T-helper 17 cell (primary cell): ENCODE data around the gene CCAR1. TPM values are rescaled to one million over a fixed set of nuclear protein-coding genes. Genes with fewer than 3 reads are reported as not detected.
"Not testable (repeated sequence)": the region's sequence is repeated elsewhere in the genome, so short reads cannot be mapped to it uniquely, and the experiment has no call there.

Experiments used
- ATAC-seq: fragments of 150-1000 bp; cut with Tn5 transposase; 2 replicates; pipeline ENCODE4 v1.10.0; 2021; ENCODE audit warnings: mild to moderate bottlenecking, moderate library complexity
- DNase-seq, 3 donors: peaks; one replicate each; pipeline versions ENCODE4 v3.0.0 to v3.0.0-alpha.2; 2020 to 2021
- H3K9me3 ChIP-seq: one replicate; pipeline ENCODE4 v1.7.0; 2013; ENCODE audit warnings: low read length, mild to moderate bottlenecking; ENCODE audit not compliant: control insufficient read depth, poor library complexity, severe bottlenecking
- H3K27ac Mint-ChIP-seq: one replicate; pipeline ENCODE4 v1.8.0; 2022; ENCODE audit warnings: mild to moderate bottlenecking, moderate library complexity, mixed read lengths
- H3K27me3 Mint-ChIP-seq: one replicate; pipeline ENCODE4 v1.8.0; 2022; ENCODE audit warnings: mixed read lengths
- H3K36me3 Mint-ChIP-seq: one replicate; pipeline ENCODE4 v1.8.0; 2022; ENCODE audit warnings: low read depth, mixed read lengths
- H3K4me1 Mint-ChIP-seq: one replicate; pipeline ENCODE4 v1.8.0; 2022; ENCODE audit warnings: mild to moderate bottlenecking, mixed read lengths
- H3K4me3 Mint-ChIP-seq: one replicate; pipeline ENCODE4 v1.8.0; 2022; ENCODE audit warnings: mild to moderate bottlenecking, moderate library complexity, mixed read lengths
- total RNA-seq, 4 donors: library from RNA in 2 of 4; stranded (reverse) in 2 of 4; gene quantifications; one replicate each; pipeline ENCODE4 v1.2.3 and lab custom pipeline; 2022 to 2026

CCAR1 gene
- total RNA-seq, 2 donors from 2014 or later = 69.6 to 71.5 TPM

DNA sequence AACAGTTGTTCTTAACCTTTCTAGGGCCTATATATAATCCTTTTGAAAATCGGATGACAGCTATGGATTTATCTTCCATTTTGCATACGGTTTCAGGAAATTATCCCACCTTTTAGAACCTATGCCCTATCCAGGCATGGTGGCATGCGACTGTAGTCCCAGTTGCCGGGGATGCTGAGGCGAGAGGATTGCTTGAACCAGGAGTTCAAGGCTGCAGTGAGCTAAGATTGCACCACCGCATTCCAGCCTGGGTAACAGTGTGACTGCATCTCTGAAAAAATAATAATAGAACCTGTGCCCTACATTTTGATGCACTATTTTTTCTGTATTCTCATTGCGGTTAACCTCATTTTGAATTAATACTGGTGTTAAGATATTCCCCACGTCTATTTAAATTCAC is 11.6 kb downstream of the CCAR1 start:
- no peak for ATAC-seq
- Mint-ChIP-seq H3K27ac (no peak overlapping the region), H3K4me1 (peaks cover 12% of the 10 kb centered on the region), H3K27me3 (no peaks in the 10 kb centered on the region), H3K4me3 (no peak overlapping the region), H3K36me3 (peaks cover 11% of the 10 kb centered on the region)
- H3K9me3 ChIP-seq = no peaks in the 10 kb centered on the region
- no peak for DNase-seq

DNA sequence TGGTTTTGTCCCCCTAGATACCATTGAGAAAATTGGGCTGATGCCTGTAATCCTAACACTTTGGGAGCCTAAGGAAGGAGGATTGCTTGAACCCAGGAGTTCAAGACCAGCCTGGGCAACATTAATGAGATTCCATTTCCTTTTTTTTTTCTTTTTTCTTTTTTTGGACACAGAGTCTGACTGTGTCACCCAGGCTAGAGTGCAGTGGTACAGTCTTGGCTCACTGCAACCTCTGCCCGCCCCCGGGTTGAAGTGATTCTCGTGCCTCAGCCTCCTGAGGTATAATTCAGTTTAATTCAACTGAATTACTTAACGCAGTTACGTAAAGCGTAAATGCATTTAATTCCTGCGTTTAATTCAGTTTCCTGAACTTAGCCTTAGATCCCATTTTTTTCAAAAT is 13.3 kb downstream of the CCAR1 start:
- no peaks in the 10 kb centered on the region for H3K9me3 ChIP-seq
- DNase-seq = no peak
- Mint-ChIP-seq H3K27ac (no peak overlapping the region), H3K27me3 (no peaks in the 10 kb centered on the region), H3K4me1 (peaks cover 9% of the 10 kb centered on the region), H3K4me3 (no peak overlapping the region), H3K36me3 (peaks cover 8% of the 10 kb centered on the region)
- no peak for ATAC-seq

DNA sequence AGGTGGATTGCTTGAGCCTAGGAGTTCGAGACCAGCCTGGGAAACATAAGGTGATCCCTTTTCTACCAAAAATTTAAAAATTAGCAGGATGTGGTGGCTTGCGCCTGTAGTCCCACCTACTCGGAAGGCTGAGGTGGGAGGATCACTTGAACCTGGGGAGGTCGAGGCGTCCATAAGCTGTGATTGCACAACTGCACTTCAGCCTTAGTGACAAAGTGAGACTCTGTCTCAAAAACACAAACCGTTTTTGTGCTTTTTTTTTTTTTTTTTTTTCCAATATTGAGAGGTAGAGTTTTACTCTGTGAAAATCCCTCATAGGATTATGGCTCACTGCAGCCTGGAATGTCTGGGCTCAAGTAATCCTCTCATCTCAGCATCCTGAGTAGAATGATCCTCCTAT is 14.1 kb downstream of the CCAR1 start:
- H3K27me3 Mint-ChIP-seq = no peaks in the 10 kb centered on the region
- no peak overlapping the region for H3K27ac Mint-ChIP-seq

DNA sequence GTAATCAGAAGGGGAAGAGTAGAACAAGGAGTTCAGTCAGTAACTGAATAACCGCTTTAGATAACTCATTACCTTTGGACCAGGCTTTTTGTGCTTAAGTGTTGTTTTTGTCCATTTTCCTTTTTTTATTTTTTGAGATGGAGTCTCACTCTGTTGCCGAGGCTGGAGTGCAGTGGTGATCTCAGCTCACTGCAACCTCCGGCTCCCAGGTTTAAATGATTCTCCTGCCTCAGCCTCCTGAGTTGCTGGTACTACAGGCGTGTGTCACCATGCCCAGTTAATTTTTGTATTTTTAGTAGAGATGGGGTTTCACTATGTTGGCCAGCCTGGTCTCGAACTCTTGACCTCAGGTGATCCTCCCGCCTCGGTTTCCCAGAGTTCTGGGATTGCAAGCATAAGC is 14.7 kb downstream of the CCAR1 start:
- not testable (repeated sequence) for ATAC-seq, H3K36me3 Mint-ChIP-seq, H3K27ac Mint-ChIP-seq, H3K4me3 Mint-ChIP-seq, H3K4me1 Mint-ChIP-seq, H3K9me3 ChIP-seq, DNase-seq, H3K27me3 Mint-ChIP-seq

More for the DNA sequence above, 14.1 kb downstream of the CCAR1 start:
- no peak for ATAC-seq
- peaks cover 9% of the 10 kb centered on the region for H3K4me1 Mint-ChIP-seq
- DNase-seq = no peak
- H3K9me3 ChIP-seq = no peaks in the 10 kb centered on the region
- peaks cover 8% of the 10 kb centered on the region for H3K36me3 Mint-ChIP-seq
- H3K4me3 Mint-ChIP-seq = no peak overlapping the region

DNA sequence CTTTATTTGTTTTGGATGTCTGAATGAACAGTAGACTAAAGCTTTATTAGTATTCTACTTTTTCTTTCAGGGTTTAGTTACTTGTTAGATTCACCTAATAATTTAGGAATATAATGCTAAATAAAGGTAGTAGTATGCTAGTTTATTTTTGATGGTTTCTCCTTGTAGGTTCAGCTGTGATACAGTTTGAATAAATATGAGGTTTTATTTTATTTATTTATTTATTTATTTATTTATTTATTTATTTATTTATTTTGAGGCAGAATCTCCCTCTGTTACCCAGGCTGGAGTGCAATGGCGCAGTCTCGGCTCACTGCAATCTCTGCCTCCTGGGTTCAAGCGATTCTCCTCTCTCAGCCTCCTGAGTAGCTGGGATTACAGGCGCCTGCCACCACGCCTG is 19.6 kb downstream of the CCAR1 start:
- not testable (repeated sequence) for H3K27ac Mint-ChIP-seq, H3K9me3 ChIP-seq, ATAC-seq, H3K36me3 Mint-ChIP-seq, H3K4me1 Mint-ChIP-seq, H3K27me3 Mint-ChIP-seq, H3K4me3 Mint-ChIP-seq, DNase-seq

DNA sequence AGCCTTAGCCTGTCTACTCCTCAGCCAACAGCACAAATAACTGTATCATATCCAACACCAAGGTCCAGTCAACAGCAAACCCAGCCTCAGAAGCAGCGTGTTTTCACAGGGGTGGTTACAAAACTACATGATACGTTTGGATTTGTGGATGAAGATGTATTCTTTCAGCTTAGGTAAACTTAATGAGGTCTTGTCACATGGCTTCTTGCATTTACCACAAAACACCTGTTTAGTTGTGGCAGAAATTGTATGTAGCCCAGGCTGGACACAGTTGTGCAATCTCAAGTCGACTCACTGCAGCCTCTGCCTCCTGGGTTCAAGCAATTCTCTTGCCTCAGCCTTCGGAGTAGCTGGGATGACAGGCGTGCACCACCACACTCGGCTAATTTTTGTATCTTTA is 21.4 kb downstream of the CCAR1 start:
- no peaks in the 10 kb centered on the region for H3K4me1 Mint-ChIP-seq
- ATAC-seq = no peak
- no peaks in the 10 kb centered on the region for H3K27me3 Mint-ChIP-seq
- H3K4me3 Mint-ChIP-seq = no peak overlapping the region
- no peak for DNase-seq
- H3K27ac Mint-ChIP-seq = no peak overlapping the region
- no peaks in the 10 kb centered on the region for H3K36me3 Mint-ChIP-seq
- H3K9me3 ChIP-seq = no peaks in the 10 kb centered on the region

DNA sequence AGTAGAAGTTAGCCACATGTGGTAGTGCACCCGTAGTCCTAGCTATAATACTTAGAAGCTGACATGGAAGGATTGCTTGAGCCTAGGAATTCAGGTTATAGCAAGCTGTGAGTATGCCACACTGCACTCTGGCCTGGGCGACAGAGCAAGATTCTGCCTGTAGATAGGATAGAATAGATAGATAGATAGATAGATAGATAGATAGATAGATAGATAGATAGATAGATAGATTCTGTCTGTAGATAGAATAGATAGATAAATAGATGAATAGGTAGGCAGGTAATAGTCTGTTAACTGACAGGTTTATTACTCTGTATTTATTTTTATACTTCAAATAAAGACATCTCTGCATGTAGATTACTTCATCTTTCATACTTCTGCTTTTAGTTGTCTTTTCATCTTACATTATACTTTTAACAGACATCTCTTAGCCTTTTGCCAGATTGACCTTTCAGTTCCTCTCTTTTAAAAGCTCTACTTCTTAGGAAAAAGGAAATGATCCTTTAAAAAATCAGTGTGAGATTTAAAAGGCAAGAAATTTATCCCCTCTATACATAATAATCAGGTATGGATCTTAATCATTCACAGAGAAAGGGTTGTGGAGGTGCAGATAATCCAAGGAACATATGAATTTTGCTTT is 31.8 kb downstream of the CCAR1 start:
- no peaks in the 10 kb centered on the region for H3K27me3 Mint-ChIP-seq
- no peak overlapping the region for H3K27ac Mint-ChIP-seq
- H3K4me3 Mint-ChIP-seq = no peak overlapping the region

DNA sequence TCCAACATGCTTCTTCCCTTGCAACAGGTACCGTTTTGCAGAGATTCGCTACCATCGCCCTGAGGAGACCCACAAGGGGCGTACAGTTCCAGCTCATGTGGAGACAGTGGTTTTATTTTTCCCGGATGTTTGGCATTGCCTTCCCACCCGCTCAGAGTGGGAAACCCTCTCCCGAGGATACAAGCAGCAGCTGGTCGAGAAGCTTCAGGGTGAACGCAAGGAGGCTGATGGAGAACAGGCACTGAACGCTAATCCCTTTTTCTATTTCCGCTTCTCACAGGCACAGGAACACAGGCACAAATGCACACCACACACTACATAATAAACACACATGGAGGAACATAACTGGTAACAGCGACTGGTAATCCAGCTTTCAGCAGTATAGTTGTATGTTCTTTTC is 35.2 kb downstream of the CCAR1 start:
- Mint-ChIP-seq H3K27me3 (no peaks in the 10 kb centered on the region), H3K36me3 (peaks cover 4% of the 10 kb centered on the region), H3K27ac (no peak overlapping the region), H3K4me1 (peaks cover 3% of the 10 kb centered on the region), H3K4me3 (no peak overlapping the region)
- H3K9me3 ChIP-seq = no peaks in the 10 kb centered on the region
- no peak for ATAC-seq
- no peak for DNase-seq

More for the DNA sequence above, 31.8 kb downstream of the CCAR1 start:
- ATAC-seq (no peak), DNase-seq (no peak)
- Mint-ChIP-seq H3K4me1 (peaks cover 3% of the 10 kb centered on the region), H3K36me3 (peaks cover 2% of the 10 kb centered on the region)
- H3K9me3 ChIP-seq = no peaks in the 10 kb centered on the region

DNA sequence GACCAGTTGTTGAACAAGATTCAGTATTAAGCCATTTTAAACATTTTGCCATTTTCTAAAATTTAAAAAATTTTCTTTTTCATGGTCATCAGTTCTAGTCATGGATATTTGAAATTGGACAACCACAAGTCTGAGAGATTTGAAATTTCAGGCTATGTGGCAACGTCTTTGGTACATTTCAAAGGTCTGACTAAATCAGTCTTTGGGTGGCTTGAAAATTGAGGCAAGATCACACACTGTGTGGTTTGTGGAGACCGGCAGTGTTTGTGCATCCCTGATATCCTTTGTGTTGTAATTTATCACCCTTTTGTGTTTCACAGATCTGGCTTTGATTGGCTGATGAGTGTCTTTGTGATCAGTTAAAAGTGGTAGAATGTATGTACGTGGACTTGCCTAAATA is 35.7 kb downstream of the CCAR1 start:
- Mint-ChIP-seq H3K4me1 (peaks cover 3% of the 10 kb centered on the region), H3K27me3 (no peaks in the 10 kb centered on the region), H3K27ac (no peak overlapping the region), H3K36me3 (peaks cover 4% of the 10 kb centered on the region), H3K4me3 (no peak overlapping the region)
- no peaks in the 10 kb centered on the region for H3K9me3 ChIP-seq
- ATAC-seq (no peak), DNase-seq (no peak)

DNA sequence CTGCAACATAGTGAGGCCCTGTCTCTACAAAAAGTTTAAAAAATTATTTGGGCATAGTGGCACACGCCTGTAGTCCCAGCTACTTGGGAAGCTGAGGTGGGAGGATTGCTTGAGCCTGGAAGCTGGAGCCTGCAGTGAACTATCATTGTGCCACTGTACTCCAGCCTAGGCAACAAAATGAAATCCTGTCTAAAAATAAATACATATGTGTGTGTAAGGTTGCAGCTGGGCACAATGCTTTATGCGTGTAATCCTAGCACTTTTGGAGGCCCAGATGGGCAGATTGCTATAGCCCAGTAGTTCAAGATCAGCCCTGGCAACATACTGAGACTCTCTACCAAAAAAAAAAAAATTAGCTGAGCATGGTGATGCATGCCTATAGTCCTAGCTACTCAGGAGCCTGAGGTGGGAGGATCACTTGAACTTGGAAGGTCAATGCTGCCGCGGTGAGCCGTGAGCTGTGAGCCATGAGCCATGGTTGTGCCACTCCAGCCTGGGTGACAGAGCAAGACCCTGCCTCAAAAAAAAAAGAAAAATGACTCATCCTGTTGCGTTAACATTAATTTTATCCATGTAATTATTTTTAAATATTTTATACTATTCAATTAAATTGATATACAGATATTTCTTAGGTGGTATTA is 38.3 kb downstream of the CCAR1 start:
- Mint-ChIP-seq H3K36me3 (peaks cover 3% of the 10 kb centered on the region), H3K4me1 (peaks cover 8% of the 10 kb centered on the region), H3K27me3 (no peaks in the 10 kb centered on the region), H3K27ac (no peak overlapping the region), H3K4me3 (no peak overlapping the region)
- H3K9me3 ChIP-seq = no peaks in the 10 kb centered on the region
- DNase-seq (no peak), ATAC-seq (no peak)

DNA sequence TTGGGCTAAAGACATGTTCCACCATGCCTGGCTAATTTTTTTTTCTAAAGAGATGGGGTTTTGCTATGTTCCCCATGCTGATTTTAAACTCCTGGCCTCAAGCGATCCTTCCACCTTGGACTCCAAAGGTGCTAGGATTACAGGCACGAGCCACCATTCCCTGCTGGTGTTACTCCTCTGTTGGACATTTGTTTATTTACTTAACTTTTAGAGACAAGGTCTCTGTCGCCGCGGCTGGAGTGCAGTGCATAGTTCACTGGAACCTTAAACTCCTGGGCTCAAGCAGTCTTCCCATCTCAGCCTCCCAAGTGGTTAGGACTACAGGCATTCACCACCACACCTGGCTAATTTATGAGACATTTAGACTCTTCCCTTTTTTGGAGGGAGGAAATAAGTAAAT is 38.9 kb downstream of the CCAR1 start:
- H3K27me3 Mint-ChIP-seq = no peaks in the 10 kb centered on the region
- DNase-seq (no peak), ATAC-seq (no peak)
- peaks cover 9% of the 10 kb centered on the region for H3K4me1 Mint-ChIP-seq
- H3K4me3 Mint-ChIP-seq = no peak overlapping the region
- peaks cover 3% of the 10 kb centered on the region for H3K36me3 Mint-ChIP-seq
- no peaks in the 10 kb centered on the region for H3K9me3 ChIP-seq
- no peak overlapping the region for H3K27ac Mint-ChIP-seq

DNA sequence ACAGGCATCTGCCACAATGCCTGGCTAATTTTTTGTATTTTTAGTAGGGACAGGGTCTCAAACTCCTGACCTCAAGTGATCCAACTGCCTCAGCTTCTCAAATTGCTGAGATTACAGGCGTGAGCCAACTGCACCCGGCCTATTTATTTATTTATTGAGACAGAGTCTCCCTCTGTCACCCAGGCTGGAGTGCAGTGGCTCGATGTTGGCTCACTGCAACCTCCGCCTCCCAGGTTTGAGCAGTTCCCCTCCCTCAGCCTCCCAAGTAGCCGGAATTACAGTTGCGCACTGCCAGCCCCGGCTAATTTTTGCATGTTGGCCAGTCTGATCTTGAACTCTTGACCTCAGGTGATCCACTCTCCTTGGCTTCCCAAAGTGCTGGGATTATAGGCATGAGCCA is 46.4 kb downstream of the CCAR1 start:
- H3K27me3 Mint-ChIP-seq, H3K36me3 Mint-ChIP-seq: not testable (repeated sequence)

DNA sequence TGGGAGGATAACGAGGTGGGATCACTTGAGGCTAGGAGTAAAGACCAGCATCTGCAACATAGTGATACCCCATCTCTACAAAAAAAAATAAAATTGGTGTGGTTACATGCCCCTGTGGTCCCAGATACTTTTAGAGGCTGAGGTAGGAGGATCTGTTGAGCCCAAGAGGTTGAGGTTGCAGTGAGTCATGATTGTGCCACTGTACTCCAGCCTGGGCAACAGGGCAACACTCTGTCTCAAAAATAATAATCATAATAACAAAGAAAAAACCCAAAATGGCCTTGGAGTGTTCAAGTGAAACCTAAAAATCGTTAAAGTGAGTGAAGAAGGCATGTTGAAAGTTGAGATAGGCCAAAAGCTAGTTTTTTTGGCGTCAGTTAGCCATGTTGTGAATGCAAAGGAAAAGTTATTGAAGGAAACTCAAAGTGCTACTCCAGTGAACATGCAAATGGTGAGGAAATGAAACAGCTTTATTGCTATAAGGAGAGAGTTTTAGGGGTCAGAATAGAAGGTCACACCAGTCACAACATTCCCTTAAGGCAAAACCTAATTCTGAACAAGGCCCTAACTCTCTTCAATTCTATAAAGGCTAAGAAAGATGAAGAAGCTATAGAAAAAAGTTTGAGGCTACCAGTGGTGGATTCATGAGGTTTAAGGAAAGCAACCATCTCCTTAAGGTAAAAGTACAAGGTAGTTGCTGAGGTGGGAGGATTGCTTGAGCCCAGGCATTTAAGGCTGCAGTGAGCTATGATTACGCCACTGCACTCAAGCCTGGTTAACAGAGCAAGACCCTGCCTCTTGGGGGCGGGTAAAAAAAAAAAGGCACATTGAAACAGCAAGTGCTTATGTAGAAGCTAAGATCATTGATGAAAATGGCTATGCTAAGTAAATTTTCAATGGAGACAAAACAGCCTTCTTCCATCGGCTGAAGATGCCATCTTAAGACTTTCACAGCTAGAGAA is 60.9 kb downstream of the CCAR1 start:
- peaks cover 7% of the 10 kb centered on the region for H3K36me3 Mint-ChIP-seq
- H3K27me3 Mint-ChIP-seq = no peaks in the 10 kb centered on the region
- ATAC-seq = no peak
- DNase-seq = no peak
- H3K27ac Mint-ChIP-seq = no peak overlapping the region
- no peaks in the 10 kb centered on the region for H3K9me3 ChIP-seq
- no peaks in the 10 kb centered on the region for H3K4me1 Mint-ChIP-seq
- H3K4me3 Mint-ChIP-seq = no peak overlapping the region

More for the DNA sequence above, 46.4 kb downstream of the CCAR1 start:
- H3K27ac Mint-ChIP-seq, ATAC-seq, H3K4me3 Mint-ChIP-seq, DNase-seq, H3K9me3 ChIP-seq: not testable (repeated sequence)
- peaks cover 14% of the 10 kb centered on the region for H3K4me1 Mint-ChIP-seq
